GM21737 (cell line): ENCODE results near the gene TRIM63.

Experiments
- ATAC-seq: cut with Tn5 transposase; IDR thresholded peaks from one replicate; pipeline ENCODE4 v1.9.1; 2021; ENCODE audit warnings: mild to moderate bottlenecking, moderate library complexity; ENCODE audit not compliant: unreplicated experiment

The TRIM63 gene

GRCh38 chr1:26020330-26020768 lies 47.1 kb downstream of the TRIM63 start:
- ATAC-seq: no peak

- no peak for ATAC-seq
These were observed 47.7 kb downstream of the TRIM63 start for GRCh38 chr1:26019641-26020315.

- no peak for ATAC-seq
These were observed 49.8 kb downstream of the TRIM63 start for GRCh38 chr1:26017606-26018005.

- no peak for ATAC-seq
These were observed 50.4 kb downstream of the TRIM63 start for GRCh38 chr1:26016953-26017545.

DNA sequence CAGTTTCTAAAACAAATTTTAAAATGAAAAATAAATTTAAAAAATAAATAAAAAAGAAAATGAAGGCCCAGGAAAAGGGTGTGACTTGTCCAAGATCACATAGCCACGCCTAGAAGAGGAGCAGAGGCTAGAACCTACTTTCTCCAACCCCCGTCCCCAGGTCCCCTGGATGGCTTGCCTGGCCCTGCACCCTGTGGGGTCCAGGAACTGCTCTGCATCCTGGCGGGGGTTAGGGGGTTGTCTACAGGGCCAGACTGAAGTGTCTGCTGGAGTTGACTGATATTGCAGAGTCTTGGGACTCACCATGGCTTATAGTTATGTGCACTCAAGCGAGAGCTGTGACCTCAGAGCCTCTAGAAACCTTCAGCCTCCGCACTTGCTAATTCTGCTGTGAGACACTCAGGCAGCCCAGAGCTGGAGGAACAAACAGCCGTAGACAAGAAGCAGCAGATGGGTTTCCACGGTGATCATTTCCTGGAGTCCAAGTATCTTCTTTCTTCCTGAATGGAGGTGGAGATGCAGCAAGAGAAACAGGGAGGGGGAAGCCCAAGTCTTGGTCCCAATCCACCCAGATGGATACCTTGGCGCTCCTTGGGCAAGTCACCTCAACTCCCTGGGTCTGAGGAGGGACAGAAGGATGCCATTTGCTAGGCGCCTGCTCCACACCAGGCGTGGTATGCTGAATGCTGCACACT lies 51.0 kb downstream of the TRIM63 start:
- ATAC-seq: no peak

DNA sequence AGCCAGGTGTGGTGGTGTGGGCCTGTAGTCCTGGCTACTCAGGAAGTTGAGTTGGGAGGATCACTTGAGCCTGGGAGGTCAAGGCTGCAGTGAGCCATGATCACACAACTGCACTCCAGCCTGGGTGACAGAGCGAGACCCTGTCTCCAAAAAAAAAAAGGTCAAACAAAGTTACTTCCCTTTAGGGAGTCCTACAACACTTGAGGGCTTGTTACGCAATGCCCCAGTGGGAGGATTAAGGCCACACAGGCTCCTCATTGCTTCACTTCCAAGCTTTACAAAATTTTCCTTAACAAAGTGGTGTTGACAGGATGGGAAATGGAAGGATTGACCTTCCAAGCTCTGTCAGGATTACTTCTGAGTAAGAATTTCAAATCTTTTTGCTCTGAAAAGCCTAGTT lies 52.1 kb downstream of the TRIM63 start:
- no peak for ATAC-seq

- ATAC-seq: no peak
These were observed 53.3 kb downstream of the TRIM63 start for GRCh38 chr1:26014179-26014578.

GRCh38 chr1:26012864-26013263 lies 54.6 kb downstream of the TRIM63 start:
- no peak for ATAC-seq

- no peak for ATAC-seq
These were observed 56.6 kb downstream of the TRIM63 start for GRCh38 chr1:26010825-26011224.

DNA sequence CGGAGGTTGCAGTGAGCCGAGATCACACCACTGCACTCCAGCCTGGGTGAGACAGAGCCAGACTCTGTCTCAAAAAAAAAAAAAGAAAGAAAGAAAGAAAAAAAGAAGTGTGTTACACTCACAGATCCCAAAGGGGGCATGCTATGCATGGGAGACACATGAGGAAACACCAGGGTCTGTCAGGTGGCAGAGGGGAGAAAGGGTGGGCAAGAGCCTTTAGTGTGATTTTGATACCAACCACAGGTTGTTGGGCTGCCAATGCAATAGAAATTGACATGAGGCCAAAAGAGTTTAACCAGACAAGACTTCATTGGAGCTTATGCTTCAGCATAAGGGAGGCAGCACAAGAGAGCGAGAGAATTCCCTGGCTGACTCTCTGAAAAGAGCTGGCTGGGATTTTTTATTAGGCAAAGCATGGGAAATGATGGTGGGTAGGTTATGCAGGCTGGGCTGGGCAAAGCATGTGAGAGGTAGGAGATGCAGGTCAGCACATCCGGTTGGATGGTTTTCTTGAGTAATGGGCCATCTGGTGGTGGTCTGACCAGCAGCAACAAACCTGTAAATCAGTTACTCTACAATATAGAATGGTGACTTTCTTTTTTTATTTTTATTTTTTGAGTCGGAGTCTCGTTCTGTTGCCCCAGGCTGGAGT lies 57.5 kb downstream of the TRIM63 start:
- no peak for ATAC-seq

DNA sequence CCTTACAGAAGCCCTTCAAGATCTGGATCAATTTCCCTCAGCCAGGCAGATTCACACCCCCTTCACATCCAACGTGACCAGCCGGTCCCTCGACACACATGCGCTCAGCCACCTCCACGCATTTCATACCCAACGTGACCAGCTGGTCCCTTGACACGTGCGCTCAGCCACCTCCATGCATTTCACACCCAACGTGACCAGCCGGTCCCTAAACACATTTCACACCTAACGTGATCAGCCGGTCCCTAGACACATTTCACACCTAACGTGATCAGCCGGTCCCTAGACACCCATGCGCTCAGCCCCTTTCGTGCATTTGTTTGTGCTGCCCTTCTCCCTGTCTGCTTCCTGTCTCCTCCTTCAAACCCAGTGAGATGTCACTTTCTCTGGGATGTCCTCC lies 60.7 kb downstream of the TRIM63 start:
- no peak for ATAC-seq

GRCh38 chr1:26005434-26006105 lies 61.9 kb downstream of the TRIM63 start:
- ATAC-seq: no peak

DNA sequence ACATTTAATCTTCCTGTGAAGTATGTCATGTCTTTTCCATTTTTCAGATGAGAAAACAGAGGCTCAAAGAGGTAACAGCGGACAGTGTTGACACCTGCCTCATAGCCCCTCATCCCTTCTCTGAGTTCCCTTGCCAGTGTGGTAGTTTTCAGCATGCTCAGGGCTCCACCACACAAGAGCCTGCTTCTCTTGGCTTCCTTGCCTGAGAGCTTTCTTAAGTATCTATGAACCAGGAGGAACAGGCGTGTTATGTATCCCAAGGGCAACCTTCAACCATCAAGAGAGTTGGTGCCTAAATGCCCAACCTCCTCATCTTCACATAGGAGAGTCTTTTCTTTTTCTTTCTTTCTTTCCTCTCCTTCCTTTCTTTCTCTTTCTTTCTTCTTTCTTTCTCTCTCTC lies 63.7 kb downstream of the TRIM63 start:
- no peak for ATAC-seq

- no peak for ATAC-seq
These were observed 64.2 kb downstream of the TRIM63 start for GRCh38 chr1:26003262-26003661.
